ENCODE results near the gene HIP1R. TPM values are rescaled to one million over a fixed set of nuclear protein-coding genes. Genes with fewer than 3 reads are reported as not detected.

Gene HIP1R
- total and polyA plus RNA-seq, 2 of the 13 experiments (the other 11 are each of a cell fraction or from before 2014, with no cell fraction given), result 18.4 to 25.5 TPM

DNA sequence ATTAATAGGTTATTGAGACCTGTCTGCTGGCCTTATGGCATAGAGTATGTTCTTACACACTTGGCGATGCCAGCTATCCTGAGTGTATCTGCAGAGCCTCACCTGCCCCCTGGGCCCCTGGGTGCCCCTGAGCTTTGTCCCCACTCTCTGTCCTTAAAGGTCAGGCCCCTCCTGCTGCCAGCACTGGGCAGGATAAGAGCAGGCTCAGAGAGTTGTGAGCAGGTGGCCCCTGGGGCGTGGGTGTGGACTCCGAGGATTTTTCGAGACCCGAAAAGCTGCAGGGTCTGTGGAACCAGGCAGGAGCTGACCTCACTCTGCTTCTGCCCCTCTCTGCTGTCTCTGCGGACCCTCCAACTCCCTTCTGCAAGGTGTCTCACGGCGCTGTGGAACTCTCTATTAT is 8.2 kb downstream of the HIP1R start:
- intact Hi-C loops (cut with micrococcal nuclease; ENCODE audit: unreplicated experiment) (loop anchor here (5.0 kb wide), 1 partner anchor 46 kb away; no protein-coding TSS in a partner anchor), in situ Hi-C loops (cut with HindIII; ENCODE audit: extremely low pct_ligation_motif_present, low pct_unique_long_range_greater_than_20kb) (no loop called here)
- BruUV-seq (replicated peaks), result no TSS peak
- 68% methylated on average over 6 of the region's 8 CpGs for WGBS (ENCODE audit: low lambda C conversion rate)
- Histone ChIP-seq H3K4me1 (ENCODE audit: insufficient read depth, low read length) (peaks cover 64% of the 10 kb centered on the region), H3K4me2 (ENCODE audit: low read depth, low read length) (peak overlapping the region; percentile 90), H3K36me3 (replicated peaks in 1 of 2; ENCODE audit: control insufficient read depth in 1 of 2, insufficient read depth in 2 of 2, low read length in 2 of 2) (0 out of 5 replicates have a peak, but pooled peaks cover 0 to 5% of the 10 kb centered on the region in 2 experiments), H3K4me3 (replicated peaks in 1 of 3; ENCODE audit: insufficient read depth in 1 of 3, low read depth in 2 of 3, low read length in 3 of 3) (no peak overlapping the region; a peak in 1 of 6 replicates), H3K79me2 (ENCODE audit: insufficient read depth, low read length) (peaks cover 14% of the 10 kb centered on the region), H3K27ac (ENCODE audit: extremely low read length, insufficient read depth, low read length) (no peak overlapping the region), H4K20me1 (ENCODE audit: insufficient read depth, low read length) (peaks cover 8% of the 10 kb centered on the region; the same call in 1 of the 2 replicates), H3K27me3 (ENCODE audit: control insufficient read depth in 1 of 2, insufficient read depth in 2 of 2, low read length in 2 of 2) (no peaks in the 10 kb centered on the region), H3K9ac (ENCODE audit: insufficient read depth, low read depth, low read length) (no peak overlapping the region; the same call in 1 of the 2 replicates), H2AFZ (ENCODE audit: low read length) (no peak overlapping the region), H3K9me3 (ENCODE audit: low read length) (no peaks in the 10 kb centered on the region)
- POLR2A ChIA-PET, result interaction anchor here (1.6 kb wide), 1 partner anchor 24 kb away, joined by 3 read pairs; no protein-coding TSS in a partner anchor
- ATAC-seq (no peak), FAIRE-seq (no peak), DNase-seq (ENCODE audit: low spot score) (no peak)
- CTCF ChIA-PET (ENCODE audit: low intra/inter-chr PET ratio, low total read pairs), result no interaction called here
- TF ChIP-seq ZNF839 (CRISPR knock-in tag; IDR thresholded peaks at IDR 0.05; ENCODE audit: borderline replicate concordance), result no peak
- TF ChIP-seq, protein P1, sequence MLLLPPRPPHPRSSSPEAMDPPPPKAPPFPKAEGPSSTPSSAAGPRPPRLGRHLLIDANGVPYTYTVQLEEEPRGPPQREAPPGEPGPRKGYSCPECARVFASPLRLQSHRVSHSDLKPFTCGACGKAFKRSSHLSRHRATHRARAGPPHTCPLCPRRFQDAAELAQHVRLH (CRISPR knock-in tag; IDR thresholded peaks at IDR 0.05; ENCODE audit: borderline replicate concordance, low read depth), result no peak
- TF ChIP-seq, protein P2, sequence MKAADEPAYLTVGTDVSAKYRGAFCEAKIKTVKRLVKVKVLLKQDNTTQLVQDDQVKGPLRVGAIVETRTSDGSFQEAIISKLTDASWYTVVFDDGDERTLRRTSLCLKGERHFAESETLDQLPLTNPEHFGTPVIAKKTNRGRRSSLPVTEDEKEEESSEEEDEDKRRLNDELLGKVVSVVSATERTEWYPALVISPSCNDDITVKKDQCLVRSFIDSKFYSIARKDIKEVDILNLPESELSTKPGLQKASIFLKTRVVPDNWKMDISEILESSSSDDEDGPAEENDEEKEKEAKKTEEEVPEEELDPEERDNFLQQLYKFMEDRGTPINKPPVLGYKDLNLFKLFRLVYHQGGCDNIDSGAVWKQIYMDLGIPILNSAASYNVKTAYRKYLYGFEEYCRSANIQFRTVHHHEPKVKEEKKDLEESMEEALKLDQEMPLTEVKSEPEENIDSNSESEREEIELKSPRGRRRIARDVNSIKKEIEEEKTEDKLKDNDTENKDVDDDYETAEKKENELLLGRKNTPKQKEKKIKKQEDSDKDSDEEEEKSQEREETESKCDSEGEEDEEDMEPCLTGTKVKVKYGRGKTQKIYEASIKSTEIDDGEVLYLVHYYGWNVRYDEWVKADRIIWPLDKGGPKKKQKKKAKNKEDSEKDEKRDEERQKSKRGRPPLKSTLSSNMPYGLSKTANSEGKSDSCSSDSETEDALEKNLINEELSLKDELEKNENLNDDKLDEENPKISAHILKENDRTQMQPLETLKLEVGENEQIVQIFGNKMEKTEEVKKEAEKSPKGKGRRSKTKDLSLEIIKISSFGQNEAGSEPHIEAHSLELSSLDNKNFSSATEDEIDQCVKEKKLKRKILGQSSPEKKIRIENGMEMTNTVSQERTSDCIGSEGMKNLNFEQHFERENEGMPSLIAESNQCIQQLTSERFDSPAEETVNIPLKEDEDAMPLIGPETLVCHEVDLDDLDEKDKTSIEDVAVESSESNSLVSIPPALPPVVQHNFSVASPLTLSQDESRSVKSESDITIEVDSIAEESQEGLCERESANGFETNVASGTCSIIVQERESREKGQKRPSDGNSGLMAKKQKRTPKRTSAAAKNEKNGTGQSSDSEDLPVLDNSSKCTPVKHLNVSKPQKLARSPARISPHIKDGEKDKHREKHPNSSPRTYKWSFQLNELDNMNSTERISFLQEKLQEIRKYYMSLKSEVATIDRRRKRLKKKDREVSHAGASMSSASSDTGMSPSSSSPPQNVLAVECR (CRISPR knock-in tag; IDR thresholded peaks at IDR 0.05; ENCODE audit: borderline replicate concordance), result no peak
- TF ChIP-seq, protein P3, sequence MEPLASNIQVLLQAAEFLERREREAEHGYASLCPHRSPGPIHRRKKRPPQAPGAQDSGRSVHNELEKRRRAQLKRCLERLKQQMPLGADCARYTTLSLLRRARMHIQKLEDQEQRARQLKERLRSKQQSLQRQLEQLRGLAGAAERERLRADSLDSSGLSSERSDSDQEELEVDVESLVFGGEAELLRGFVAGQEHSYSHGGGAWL (CRISPR knock-in tag; IDR thresholded peaks at IDR 0.05), result no peak
- no peak for TF ChIP-seq NFKBIZ (CRISPR knock-in tag; IDR thresholded peaks at IDR 0.05)
- TF ChIP-seq, protein P4, sequence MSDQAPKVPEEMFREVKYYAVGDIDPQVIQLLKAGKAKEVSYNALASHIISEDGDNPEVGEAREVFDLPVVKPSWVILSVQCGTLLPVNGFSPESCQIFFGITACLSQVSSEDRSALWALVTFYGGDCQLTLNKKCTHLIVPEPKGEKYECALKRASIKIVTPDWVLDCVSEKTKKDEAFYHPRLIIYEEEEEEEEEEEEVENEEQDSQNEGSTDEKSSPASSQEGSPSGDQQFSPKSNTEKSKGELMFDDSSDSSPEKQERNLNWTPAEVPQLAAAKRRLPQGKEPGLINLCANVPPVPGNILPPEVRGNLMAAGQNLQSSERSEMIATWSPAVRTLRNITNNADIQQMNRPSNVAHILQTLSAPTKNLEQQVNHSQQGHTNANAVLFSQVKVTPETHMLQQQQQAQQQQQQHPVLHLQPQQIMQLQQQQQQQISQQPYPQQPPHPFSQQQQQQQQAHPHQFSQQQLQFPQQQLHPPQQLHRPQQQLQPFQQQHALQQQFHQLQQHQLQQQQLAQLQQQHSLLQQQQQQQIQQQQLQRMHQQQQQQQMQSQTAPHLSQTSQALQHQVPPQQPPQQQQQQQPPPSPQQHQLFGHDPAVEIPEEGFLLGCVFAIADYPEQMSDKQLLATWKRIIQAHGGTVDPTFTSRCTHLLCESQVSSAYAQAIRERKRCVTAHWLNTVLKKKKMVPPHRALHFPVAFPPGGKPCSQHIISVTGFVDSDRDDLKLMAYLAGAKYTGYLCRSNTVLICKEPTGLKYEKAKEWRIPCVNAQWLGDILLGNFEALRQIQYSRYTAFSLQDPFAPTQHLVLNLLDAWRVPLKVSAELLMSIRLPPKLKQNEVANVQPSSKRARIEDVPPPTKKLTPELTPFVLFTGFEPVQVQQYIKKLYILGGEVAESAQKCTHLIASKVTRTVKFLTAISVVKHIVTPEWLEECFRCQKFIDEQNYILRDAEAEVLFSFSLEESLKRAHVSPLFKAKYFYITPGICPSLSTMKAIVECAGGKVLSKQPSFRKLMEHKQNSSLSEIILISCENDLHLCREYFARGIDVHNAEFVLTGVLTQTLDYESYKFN (CRISPR knock-in tag; conservative IDR thresholded peaks at IDR 0.05), result peak; percentile 60
- 0 out of 2 replicates have a peak, but pooled peaks have one; percentile 23 for TF ChIP-seq RXRA (CRISPR knock-in tag; IDR thresholded peaks at IDR 0.05)
- TF ChIP-seq, protein P5, sequence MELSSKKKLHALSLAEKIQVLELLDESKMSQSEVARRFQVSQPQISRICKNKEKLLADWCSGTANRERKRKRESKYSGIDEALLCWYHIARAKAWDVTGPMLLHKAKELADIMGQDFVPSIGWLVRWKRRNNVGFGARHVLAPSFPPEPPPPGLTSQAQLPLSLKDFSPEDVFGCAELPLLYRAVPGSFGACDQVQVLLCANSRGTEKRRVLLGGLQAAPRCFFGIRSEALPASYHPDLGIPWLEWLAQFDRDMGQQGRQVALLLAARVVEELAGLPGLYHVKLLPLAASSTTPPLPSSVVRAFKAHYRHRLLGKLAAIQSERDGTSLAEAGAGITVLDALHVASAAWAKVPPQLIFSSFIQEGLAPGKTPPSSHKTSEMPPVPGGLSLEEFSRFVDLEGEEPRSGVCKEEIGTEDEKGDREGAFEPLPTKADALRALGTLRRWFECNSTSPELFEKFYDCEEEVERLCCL (CRISPR knock-in tag; IDR thresholded peaks at IDR 0.05; ENCODE audit: borderline replicate concordance), result no peak
- no peak for TF ChIP-seq HCFC1 (IDR thresholded peaks at IDR 0.05; ENCODE audit: low read depth, low read length)
- peak; percentile 71; the same call in 1 of the 2 replicates for TF ChIP-seq HNRNPL (IDR thresholded peaks at IDR 0.05; ENCODE audit: low read depth, low read length)
- TF ChIP-seq, protein P6, sequence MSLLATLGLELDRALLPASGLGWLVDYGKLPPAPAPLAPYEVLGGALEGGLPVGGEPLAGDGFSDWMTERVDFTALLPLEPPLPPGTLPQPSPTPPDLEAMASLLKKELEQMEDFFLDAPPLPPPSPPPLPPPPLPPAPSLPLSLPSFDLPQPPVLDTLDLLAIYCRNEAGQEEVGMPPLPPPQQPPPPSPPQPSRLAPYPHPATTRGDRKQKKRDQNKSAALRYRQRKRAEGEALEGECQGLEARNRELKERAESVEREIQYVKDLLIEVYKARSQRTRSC (CRISPR knock-in tag; IDR thresholded peaks at IDR 0.05; ENCODE audit: low read depth), result no peak
- no peak for TF ChIP-seq NPAS2 (CRISPR knock-in tag; IDR thresholded peaks at IDR 0.05; ENCODE audit: borderline replicate concordance)
- TF ChIP-seq RBM22 (optimal IDR thresholded peaks at IDR 0.05; ENCODE audit: low read length), result no peak

Measured in HepG2 (cell line).